Bronchial smooth muscle cell (primary cell): ENCODE data around the gene FCER2. TPM values are rescaled to one million over a fixed set of nuclear protein-coding genes. Genes with fewer than 3 reads are reported as not detected.

Experiments used
- total RNA-seq: library from RNA; depleted of rRNA; stranded (reverse); fragments of >200 nt; gene quantifications from 2 replicates; pipeline ENCODE4 v1.2.1, GENCODE V29; 2014

The FCER2 gene, protein sequence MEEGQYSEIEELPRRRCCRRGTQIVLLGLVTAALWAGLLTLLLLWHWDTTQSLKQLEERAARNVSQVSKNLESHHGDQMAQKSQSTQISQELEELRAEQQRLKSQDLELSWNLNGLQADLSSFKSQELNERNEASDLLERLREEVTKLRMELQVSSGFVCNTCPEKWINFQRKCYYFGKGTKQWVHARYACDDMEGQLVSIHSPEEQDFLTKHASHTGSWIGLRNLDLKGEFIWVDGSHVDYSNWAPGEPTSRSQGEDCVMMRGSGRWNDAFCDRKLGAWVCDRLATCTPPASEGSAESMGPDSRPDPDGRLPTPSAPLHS
- total RNA-seq = not detected in 2 replicates

DNA sequence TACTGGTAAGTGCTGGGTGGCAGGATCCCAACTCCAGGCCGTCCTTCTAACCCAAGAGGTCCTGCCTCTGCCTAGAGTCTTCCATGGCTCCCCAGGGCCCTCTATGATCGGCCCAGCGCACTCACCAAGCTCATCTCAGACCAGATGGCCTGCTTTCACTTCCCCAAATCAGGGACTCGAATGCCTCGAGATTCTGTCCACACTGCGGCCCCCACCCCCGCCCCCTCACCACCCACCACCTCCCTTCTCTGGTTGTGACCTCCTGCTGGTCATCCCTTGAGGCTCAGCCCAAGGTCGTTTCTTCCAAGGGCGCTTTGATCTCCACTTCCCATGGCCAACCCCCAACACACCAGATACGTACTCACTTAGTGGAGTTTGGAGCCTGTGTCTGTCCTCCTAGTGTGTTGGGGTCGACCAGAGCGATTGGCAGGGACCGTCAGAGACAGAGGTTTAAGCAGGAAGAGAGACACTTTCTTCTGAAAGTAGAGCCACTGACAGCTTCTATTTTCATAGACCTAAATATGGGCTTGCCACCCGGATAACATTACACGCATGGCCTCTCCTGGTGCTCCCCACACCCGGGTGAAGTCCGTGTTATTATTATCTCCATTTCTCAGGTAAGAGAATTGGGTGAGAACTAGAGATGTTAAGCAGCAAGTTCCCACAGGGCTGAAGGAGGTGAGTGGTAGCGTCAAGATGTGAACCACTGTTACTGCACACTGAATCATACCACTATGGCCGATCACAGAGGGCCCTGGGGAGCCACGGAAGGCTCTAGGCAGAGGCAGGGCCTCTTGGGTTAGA, at the start of gene FCER2:
Gene FCER2, minus strand, starts transcription at position 478 of the 804 bp plus-strand sequence. CDS start 2,371 bp downstream, outside the sequence.

GRCh38 chr19:7746903-7747884, 45.3 kb upstream of the FCER2 start, which contains the start of gene CD209:
Gene CD209, minus strand, starts transcription at chr19:7747534. Its CDS starts 23 bp downstream, at chr19:7747511.

DNA sequence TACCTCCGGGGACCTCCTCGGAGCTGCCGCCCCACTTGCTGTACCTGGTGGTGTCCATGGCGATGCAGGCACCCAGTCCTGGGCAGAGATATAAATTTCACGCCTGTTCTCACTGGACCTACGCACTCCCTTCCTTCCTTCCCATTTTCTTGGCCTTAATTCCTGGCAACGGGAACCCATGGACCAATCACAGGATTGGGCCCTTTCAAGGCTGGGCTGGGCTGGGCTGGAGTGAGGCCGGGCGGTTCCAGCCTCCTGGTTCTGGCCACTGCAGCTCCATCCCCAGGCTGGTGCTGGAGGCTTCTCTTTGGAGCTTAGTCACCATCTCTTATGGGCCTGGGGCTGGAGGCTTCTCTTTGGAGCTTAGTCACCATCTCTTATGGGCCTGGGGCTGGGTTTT, 30.1 kb upstream of the FCER2 start, which contains the start of gene CLEC4G:
Gene CLEC4G, minus strand, starts transcription at position 66 of the 400 bp plus-strand sequence. Its CDS starts 8 bp downstream, at position 58.

DNA sequence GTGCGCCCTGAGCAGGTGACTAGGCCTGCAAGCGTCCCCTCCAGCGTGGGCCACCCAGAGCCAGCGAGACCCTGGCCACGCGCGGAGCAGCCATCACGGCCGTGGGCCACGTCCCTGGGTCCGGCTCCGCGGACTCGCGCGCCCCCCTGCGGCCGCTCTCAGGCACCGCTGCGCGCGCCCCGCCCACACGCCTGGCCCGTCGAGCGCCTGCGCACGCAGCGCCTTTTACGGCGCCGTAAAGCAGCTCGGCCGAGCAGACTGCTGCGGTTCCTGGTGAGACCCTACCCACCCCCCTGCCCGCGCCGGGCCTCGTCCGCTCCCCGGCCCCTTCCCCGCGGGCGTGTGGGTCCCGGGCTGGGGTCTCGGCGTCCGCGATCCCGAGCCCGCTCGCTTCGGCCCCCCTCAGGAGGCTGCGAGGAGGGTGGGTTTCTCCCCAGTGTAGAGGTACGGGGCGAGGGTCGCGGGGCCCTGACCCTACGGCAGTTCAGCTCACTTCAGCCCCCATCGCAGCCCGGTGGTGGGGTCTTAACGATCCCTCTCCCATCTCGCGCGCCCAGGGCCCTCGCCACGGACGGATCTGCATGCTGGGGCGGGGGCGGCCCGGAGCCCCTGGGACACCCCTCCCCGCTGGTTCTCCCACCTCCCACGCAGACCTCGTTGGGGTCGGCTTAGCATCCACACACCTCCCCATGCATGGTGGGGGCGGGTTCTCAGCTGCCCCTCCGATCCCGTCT, 21.2 kb downstream of the FCER2 start, which contains the start of gene TRAPPC5:
Gene TRAPPC5, plus strand, starts transcription at position 228 of the 734 bp plus-strand sequence. CDS start 1,421 bp downstream, outside the sequence.

GRCh38 chr19:7676854-7677253, 25.1 kb downstream of the FCER2 start, which contains the start of gene MCEMP1:
Gene MCEMP1, plus strand, starts transcription at chr19:7677090. Its CDS starts 31 bp downstream, at chr19:7677121.

DNA sequence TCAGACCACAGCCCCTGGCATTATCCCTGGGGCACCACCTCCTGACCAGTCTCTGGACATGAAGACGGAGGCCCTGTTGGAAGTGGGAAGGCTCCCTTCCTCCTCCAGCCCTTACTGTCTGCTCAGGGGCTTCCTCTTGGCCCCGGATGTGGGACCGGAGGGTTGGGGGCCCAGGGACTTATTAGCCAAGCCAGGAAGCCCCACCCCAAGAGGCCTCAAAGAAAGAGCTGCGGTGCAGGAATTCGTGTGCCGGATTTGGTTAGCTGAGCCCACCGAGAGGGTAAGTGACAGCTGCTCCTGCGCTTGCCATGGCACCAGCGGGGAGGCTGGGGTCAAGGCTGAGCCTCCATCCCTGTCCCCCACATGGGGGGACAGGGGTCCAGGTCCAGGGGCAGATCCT, 33.1 kb downstream of the FCER2 start, which contains the start of gene RETN:
Gene RETN, plus strand, starts transcription at position 208 of the 400 bp plus-strand sequence. CDS start 278 bp downstream, outside the sequence.

Other genes with a start within 250 kb of the FCER2 start
- 2.4 and 4.7 TPM in 2 replicates for gene PEX11G, start 213.1 kb downstream of the FCER2 start, total RNA-seq
- gene ZNF358, start 186.0 kb downstream of the FCER2 start, total RNA-seq = 9.1 and 9.5 TPM in 2 replicates
- gene MCOLN1, start 179.5 kb downstream of the FCER2 start, total RNA-seq = 5.2 and 9.4 TPM in 2 replicates
- 61.3 and 67.9 TPM in 2 replicates for gene PNPLA6, start 166.4 kb downstream of the FCER2 start, total RNA-seq
- gene CAMSAP3, start 106.3 kb downstream of the FCER2 start, total RNA-seq = not detected in 2 replicates
- gene XAB2, start 72.6 kb downstream of the FCER2 start, total RNA-seq = 28.1 and 37.0 TPM in 2 replicates
- gene PET100, start 72.3 kb downstream of the FCER2 start, total RNA-seq = 43.5 and 58.2 TPM in 2 replicates
- gene PCP2, start 68.4 kb downstream of the FCER2 start, total RNA-seq = not detected in 2 replicates
- gene STXBP2, start 65.0 kb downstream of the FCER2 start, total RNA-seq = 0.94 and 16.7 TPM in 2 replicates
- gene RETN, start 33.1 kb downstream of the FCER2 start, total RNA-seq = not detected in 2 replicates
- gene MCEMP1, start 25.0 kb downstream of the FCER2 start, total RNA-seq = not detected in 2 replicates
- 118 and 218 TPM in 2 replicates for gene TRAPPC5, start 21.3 kb downstream of the FCER2 start, total RNA-seq
- not detected in 2 replicates for gene CLEC4G, start 30.0 kb upstream of the FCER2 start, total RNA-seq
- not detected in 2 replicates for gene CD209, start 45.4 kb upstream of the FCER2 start, total RNA-seq
- gene CLEC4M, start 61.1 kb upstream of the FCER2 start, total RNA-seq = not detected in 2 replicates
- 13.4 and 18.3 TPM in 2 replicates for gene EVI5L, start 128.1 kb upstream of the FCER2 start, total RNA-seq
- gene PRR36, start 172.3 kb upstream of the FCER2 start, total RNA-seq = not detected in 2 replicates
- 4.2 and 5.8 TPM in 2 replicates for gene LRRC8E, start 186.4 kb upstream of the FCER2 start, total RNA-seq
- gene MAP2K7, start 201.7 kb upstream of the FCER2 start, total RNA-seq = 7.6 and 10.7 TPM in 2 replicates
- 1.2 and 1.7 TPM in 2 replicates for gene TGFBR3L, start 212.7 kb upstream of the FCER2 start, total RNA-seq
- gene SNAPC2, start 218.2 kb upstream of the FCER2 start, total RNA-seq = 10.4 and 17.7 TPM in 2 replicates
- 0.26 and 0.63 TPM in 2 replicates for gene CTXN1, start 224.0 kb upstream of the FCER2 start, total RNA-seq
- gene TIMM44, start 241.5 kb upstream of the FCER2 start, total RNA-seq = 42.4 and 62.0 TPM in 2 replicates